Transverse colon (tissue), 4 donors: ENCODE data around the gene DTX3L. TPM values are rescaled to one million over a fixed set of nuclear protein-coding genes. Genes with fewer than 3 reads are reported as not detected.

Source experiments
- DNase-seq: peaks from one replicate; pipeline ENCODE4 v3.0.0-alpha.2; 2019
- H3K27ac ChIP-seq, 4 donors: fragments of 200-600 bp; sonication (generic); 2 replicates each; pipeline ENCODE4 v1.5.1; 2016 to 2018; ENCODE audit warnings: inconsistent platforms in 4 of 4
- H3K27me3 ChIP-seq: fragments of 200-600 bp; sonication (generic); 2 replicates; pipeline ENCODE4 v1.5.1; 2017; ENCODE audit warnings: inconsistent platforms
- H3K36me3 ChIP-seq, 4 donors: fragments of 200-600 bp; sonication (generic); 2 replicates each; pipeline ENCODE4 v1.5.1; 2017 to 2019; ENCODE audit warnings: inconsistent platforms in 4 of 4
- H3K4me1 ChIP-seq, 4 donors: fragments of 200-600 bp; sonication (generic); 2 replicates each; pipeline ENCODE4 v1.5.1; 2017 to 2020; ENCODE audit warnings: inconsistent platforms in 4 of 4
- H3K4me3 ChIP-seq, 4 donors: fragments of 200-600 bp; sonication (generic); 1 replicate in 1 of 4; 2 replicates in 3 of 4; pipeline versions ENCODE4 v1.5.1 to v1.6.1; 2017 to 2019; ENCODE audit warnings: inconsistent platforms in 4 of 4
- H3K9me3 ChIP-seq, 2 donors: fragments of 200-600 bp; sonication (generic); 2 replicates each; pipeline ENCODE4 v1.5.1; 2017 to 2019; ENCODE audit warnings: inconsistent platforms in 2 of 2
- EP300 ChIP-seq: sonication (generic); formaldehyde crosslinking; IDR thresholded peaks from one replicate; pipeline ENCODE4 v1.6.1; 2017; ENCODE audit warnings: antibody characterized with exemption, low read depth
- POLR2A ChIP-seq: fragments of 450-650 bp; IDR thresholded peaks from one replicate; pipeline ENCODE4 v1.6.1; 2016; ENCODE audit warnings: antibody characterized with exemption, mild to moderate bottlenecking, moderate library complexity
- POLR2AphosphoS5 ChIP-seq, 3 donors: sonication (generic); formaldehyde crosslinking; IDR thresholded peaks; one replicate each; pipeline ENCODE4 v1.6.1; 2016; ENCODE audit warnings: antibody characterized with exemption in 3 of 3
- WGBS, 2 donors: methylation state at CpG; one replicate each; pipeline ENCODE4 v1.1.5; 2018; ENCODE audit warnings: low coverage in 1 of 2; 5-methylcytosine and 5-hydroxymethylcytosine counted together
- in situ Hi-C, 4 donors: fragments of 200-750 bp; cut with MboI; loops; one replicate each; pipeline versions ENCODE4 v1.15.0 to v1.15.1; 2017; ENCODE audit warnings: low sequenced_read_pairs in 3 of 4, low pct_ligation_motif_present in 1 of 4, low pct_unique_long_range_greater_than_20kb in 1 of 4
- intact Hi-C: fragments of 100-400 bp; cut with DNase I; formaldehyde crosslinking; loops from one replicate; pipeline ENCODE4 v1.15.1; 2023; ENCODE audit warnings: low total_unique reads
- total RNA-seq, 4 donors: library from RNA; depleted of rRNA; stranded (reverse); fragments of >200 nt; gene quantifications; one replicate each; pipeline ENCODE4 v1.1.0, GENCODE V29; 2016
- TF ChIP-seq, protein P1 (sequence below), 5 experiments: fragments of 200-600 bp in 3 of 5; fragments of 450-650 bp in 2 of 5; sonication (generic) in 3 of 5; IDR thresholded peaks; 1 replicate in 2 of 5; 2 replicates in 3 of 5; pipeline ENCODE4 v1.5.1; 2016 to 2017; ENCODE audit warnings: antibody characterized with exemption in 5 of 5, inconsistent platforms in 3 of 5, mild to moderate bottlenecking in 2 of 5, moderate library complexity in 1 of 5

Gene DTX3L
- total RNA-seq, 4 donors from 2014 or later: 22.3 to 32.4 (median 26.7) TPM

GRCh38 chr3:122621112-122621511 is 57.0 kb downstream of the DTX3L start:
- TF ChIP-seq POLR2AphosphoS5 (IDR thresholded peaks at IDR 0.05): no peak
- TF ChIP-seq, protein P1, sequence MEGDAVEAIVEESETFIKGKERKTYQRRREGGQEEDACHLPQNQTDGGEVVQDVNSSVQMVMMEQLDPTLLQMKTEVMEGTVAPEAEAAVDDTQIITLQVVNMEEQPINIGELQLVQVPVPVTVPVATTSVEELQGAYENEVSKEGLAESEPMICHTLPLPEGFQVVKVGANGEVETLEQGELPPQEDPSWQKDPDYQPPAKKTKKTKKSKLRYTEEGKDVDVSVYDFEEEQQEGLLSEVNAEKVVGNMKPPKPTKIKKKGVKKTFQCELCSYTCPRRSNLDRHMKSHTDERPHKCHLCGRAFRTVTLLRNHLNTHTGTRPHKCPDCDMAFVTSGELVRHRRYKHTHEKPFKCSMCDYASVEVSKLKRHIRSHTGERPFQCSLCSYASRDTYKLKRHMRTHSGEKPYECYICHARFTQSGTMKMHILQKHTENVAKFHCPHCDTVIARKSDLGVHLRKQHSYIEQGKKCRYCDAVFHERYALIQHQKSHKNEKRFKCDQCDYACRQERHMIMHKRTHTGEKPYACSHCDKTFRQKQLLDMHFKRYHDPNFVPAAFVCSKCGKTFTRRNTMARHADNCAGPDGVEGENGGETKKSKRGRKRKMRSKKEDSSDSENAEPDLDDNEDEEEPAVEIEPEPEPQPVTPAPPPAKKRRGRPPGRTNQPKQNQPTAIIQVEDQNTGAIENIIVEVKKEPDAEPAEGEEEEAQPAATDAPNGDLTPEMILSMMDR (IDR thresholded peaks at IDR 0.05): no peak
- no peak for TF ChIP-seq EP300
- TF ChIP-seq POLR2A: no peak
- Histone ChIP-seq H3K4me3 (no peak overlapping the region), H3K9me3 (no peaks in the 10 kb centered on the region), H3K36me3 (no peaks in the 10 kb centered on the region), H3K27ac (no peak overlapping the region), H3K4me1 (no peaks in the 10 kb centered on the region), H3K27me3 (no peaks in the 10 kb centered on the region)
- DNase-seq: no peak
- 55 to 68% methylated on average over 2 to 3 of the region's 3 CpGs for WGBS, 2 donors
- in situ Hi-C loops: no loop called here
- intact Hi-C loops: no loop called here

DNA sequence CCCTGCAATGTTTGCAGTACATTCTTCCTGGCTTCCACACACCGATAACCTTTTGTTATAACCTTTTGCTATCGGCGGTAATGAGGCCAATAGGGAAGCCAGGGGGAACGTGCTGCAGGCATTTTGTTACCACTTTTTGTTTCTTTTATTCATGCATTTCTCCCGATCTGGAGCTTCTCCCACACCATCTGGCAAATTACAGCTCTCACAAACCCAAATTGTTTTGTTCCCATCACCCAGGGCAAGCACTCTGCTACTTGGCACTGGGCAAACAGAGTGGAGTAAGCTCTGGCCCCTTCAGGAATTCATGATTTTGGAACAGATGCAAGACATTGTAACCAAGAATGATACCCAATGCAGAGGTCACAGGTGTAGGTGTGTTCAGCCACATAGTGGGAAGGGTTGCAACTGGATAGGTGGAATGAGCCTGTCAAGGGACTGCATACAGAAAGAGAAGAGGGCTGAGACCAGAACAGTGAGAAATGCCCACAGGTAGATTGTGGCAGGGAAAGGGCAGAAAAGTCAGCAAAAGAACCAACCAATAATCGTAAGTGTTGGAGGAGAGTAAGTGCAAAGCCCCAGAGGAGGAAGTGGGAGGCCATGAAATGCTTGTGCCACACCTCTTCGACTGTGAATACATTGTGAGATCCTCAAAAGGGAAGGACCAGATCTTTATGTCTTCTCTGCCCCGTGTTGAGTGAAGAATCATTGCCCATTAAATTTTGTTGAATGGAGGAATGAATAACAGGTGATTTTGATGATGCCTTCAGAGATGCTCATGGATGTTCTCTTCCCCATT is 59.1 kb downstream of the DTX3L start:
- 78 to 86% methylated on average over 7 to 8 of the region's 8 CpGs for WGBS, 2 donors
- intact Hi-C loops: no loop called here

More for the DNA sequence above, 59.1 kb downstream of the DTX3L start:
- in situ Hi-C loops: no loop called here
- Histone ChIP-seq H3K27ac (no peak overlapping the region), H3K9me3 (no peaks in the 10 kb centered on the region), H3K36me3 (no peaks in the 10 kb centered on the region), H3K4me3 (no peak overlapping the region), H3K4me1 (no peaks in the 10 kb centered on the region), H3K27me3 (no peaks in the 10 kb centered on the region)
- TF ChIP-seq POLR2A (no peak), EP300 (no peak), POLR2AphosphoS5 (IDR thresholded peaks at IDR 0.05) (no peak)
- TF ChIP-seq, protein P1 (IDR thresholded peaks at IDR 0.05): no peak
- no peak for DNase-seq

Other genes with a start within 250 kb of the DTX3L start
- gene CSTA, start 239.1 kb upstream of the DTX3L start, total RNA-seq: 1 to 10 TPM in 1 of 4 donors, not detected in 3; 1.4 TPM
- 10 to 100 TPM in 2 of 4 donors, 1 to 10 TPM in 2; 4.5 to 28.7 (median 10.7) TPM for gene MIX23, start 181.1 kb upstream of the DTX3L start, total RNA-seq
- gene FAM162A, start 180.2 kb upstream of the DTX3L start, total RNA-seq: 100 to 1,000 TPM in 1 of 4 donors, 10 to 100 TPM in 3; 11.2 to 116 (median 57.6) TPM
- gene WDR5B, start 148.3 kb upstream of the DTX3L start, total RNA-seq: 1 to 10 TPM in 3 of 4 donors, not detected in 1; 2.2 to 2.6 (median 2.5) TPM
- 100 to 1,000 TPM in 1 of 4 donors, 10 to 100 TPM in 2, 1 to 10 TPM in 1; 8.6 to 108 (median 30.2) TPM for gene KPNA1, start 49.4 kb upstream of the DTX3L start, total RNA-seq
- gene PARP9, start within 50 bp of the DTX3L start, total RNA-seq: 10 to 100 TPM; 24.2 to 35.8 (median 29.1) TPM
- 10 to 100 TPM in 1 of 4 donors, 1 to 10 TPM in 3; 1.2 to 10.3 (median 4.2) TPM for gene PARP15, start 13.3 kb downstream of the DTX3L start, total RNA-seq
- gene PARP14, start 116.5 kb downstream of the DTX3L start, total RNA-seq: 100 to 1,000 TPM in 1 of 4 donors, 10 to 100 TPM in 3; 35.9 to 211 (median 56.7) TPM
- gene HSPBAP1, start 229.5 kb downstream of the DTX3L start, total RNA-seq: 10 to 100 TPM in 2 of 4 donors, 1 to 10 TPM in 2; 1.2 to 22.8 (median 10.3) TPM
- gene SLC49A4, start 230.7 kb downstream of the DTX3L start, total RNA-seq: 10 to 100 TPM in 3 of 4 donors, 1 to 10 TPM in 1; 2.4 to 29.9 (median 20.1) TPM